PFSK-1 (cell line): ENCODE data around the gene CNTLN. TPM values are rescaled to one million over a fixed set of nuclear protein-coding genes. Genes with fewer than 3 reads are reported as not detected.

Experiments
- FOXP2 ChIP-seq: optimal IDR thresholded peaks from 2 replicates; pipeline ENCODE3; 2011; ENCODE audit warnings: borderline replicate concordance, control low read depth, inconsistent platforms; ENCODE audit not compliant: insufficient read depth; ENCODE audit errors: extremely low read length, extremely low read depth
- POLR2AphosphoS5 ChIP-seq: IDR thresholded peaks from 2 replicates; pipeline ENCODE4 v1.6.1; 2012; ENCODE audit warnings: low read depth, mild to moderate bottlenecking, control low read depth, low read length, moderate library complexity
- REST ChIP-seq, 2 experiments: IDR thresholded peaks; 2 replicates each; pipeline versions ENCODE4 v1.6.1 to v1.8.0; 2011 to 2012; ENCODE audit warnings: low read depth in 2 of 2, low read length in 2 of 2, control low read depth in 1 of 2, inconsistent platforms in 1 of 2, mild to moderate bottlenecking in 1 of 2, moderate library complexity in 1 of 2; ENCODE audit not compliant: insufficient read depth in 1 of 2
- SIN3A ChIP-seq: IDR thresholded peaks from 2 replicates; pipeline ENCODE4 v1.6.1; 2012; ENCODE audit warnings: mild to moderate bottlenecking, low read length, moderate library complexity, borderline replicate concordance; ENCODE audit not compliant: insufficient read depth
- TAF1 ChIP-seq: IDR thresholded peaks from 2 replicates; pipeline ENCODE4 v1.6.1; 2012; ENCODE audit warnings: low read length, control low read depth, borderline replicate concordance; ENCODE audit not compliant: insufficient read depth
- polyA plus RNA-seq: library from polyadenylated mRNA; unstranded; fragments of >200 nt; gene quantifications from one replicate; pipeline ENCODE4 v1.2.1, GENCODE V29; 2012; ENCODE audit warnings: low read depth, missing spikeins; ENCODE audit not compliant: insufficient read length

The CNTLN gene
- polyA plus RNA-seq, result 4.6 TPM

- TF ChIP-seq REST (IDR thresholded peaks at IDR 0.05; ENCODE audit: insufficient read depth in 1 of 2, low read depth in 2 of 2, low read length in 2 of 2) (no peak), TAF1 (peak; percentile 46; the same call in 1 of the 2 replicates), FOXP2 (peak; percentile 62), POLR2AphosphoS5 (peak; percentile 69)
Observed at GRCh38 chr9:17134396-17135294, at the start of gene CNTLN. Gene CNTLN, plus strand, starts transcription at chr9:17135040. Its CDS starts 26 bp downstream, at chr9:17135066.

GRCh38 chr9:17088566-17088965, 46.3 kb upstream of the CNTLN start:
- TF ChIP-seq TAF1 (no peak), REST (IDR thresholded peaks at IDR 0.05; ENCODE audit: insufficient read depth in 1 of 2, low read depth in 2 of 2, low read length in 2 of 2) (no peak), POLR2AphosphoS5 (no peak), FOXP2 (no peak)

GRCh38 chr9:17090041-17090440, 44.8 kb upstream of the CNTLN start:
- TF ChIP-seq FOXP2 (no peak), TAF1 (no peak), POLR2AphosphoS5 (no peak), SIN3A (no peak), REST (IDR thresholded peaks at IDR 0.05; ENCODE audit: insufficient read depth in 1 of 2, low read depth in 2 of 2, low read length in 2 of 2) (no peak)

- TF ChIP-seq TAF1, result no peak
- TF ChIP-seq SIN3A, result no peak
- no peak for TF ChIP-seq REST (IDR thresholded peaks at IDR 0.05; ENCODE audit: insufficient read depth in 1 of 2, low read depth in 2 of 2, low read length in 2 of 2)
- no peak for TF ChIP-seq POLR2AphosphoS5
- no peak for TF ChIP-seq FOXP2
Observed at GRCh38 chr9:17116400-17116837, 18.4 kb upstream of the CNTLN start.

GRCh38 chr9:17117372-17117771, 17.5 kb upstream of the CNTLN start:
- no peak for TF ChIP-seq POLR2AphosphoS5
- TF ChIP-seq REST (IDR thresholded peaks at IDR 0.05; ENCODE audit: insufficient read depth in 1 of 2, low read depth in 2 of 2, low read length in 2 of 2), result no peak
- TF ChIP-seq FOXP2, result no peak
- TF ChIP-seq SIN3A, result no peak
- no peak for TF ChIP-seq TAF1
